B cell (primary cell): Measurements from ENCODE around the gene REEP6. TPM values are rescaled to one million over a fixed set of nuclear protein-coding genes. Genes with fewer than 3 reads are reported as not detected.

Experiments used
- ATAC-seq: fragments of 200-7000 bp; cut with Tn5 transposase; one replicate; pipeline ENCODE4 v1.10.0; 2021; ENCODE audit warnings: low read depth, mild to moderate bottlenecking, moderate number of reproducible peaks, moderate library complexity
- CTCF ChIA-PET: fragments of 350-600 bp; sonication (Branson Sonifier 250); formaldehyde crosslinking; loops from one replicate; lab custom pipeline; 2021; ENCODE audit warnings: antibody characterized with exemption, inconsistent platforms; lab: Charles Lee
- POLR2A ChIA-PET: fragments of 350-600 bp; sonication (Branson Sonifier 250); formaldehyde crosslinking; loops from one replicate; lab custom pipeline; 2021; ENCODE audit warnings: antibody characterized with exemption; lab: Charles Lee
- DNase-seq: peaks from one replicate; pipeline ENCODE4 v3.0.0; 2013
- H2AFZ ChIP-seq: 2 replicates; pipeline ENCODE4 v1.6.1; 2012; ENCODE audit warnings: mild to moderate bottlenecking, low read depth, low read length; ENCODE audit not compliant: insufficient read depth, poor library complexity, severe bottlenecking
- H3K27ac ChIP-seq, 2 donors: 1 replicate in 1 of 2; 2 replicates in 1 of 2; pipeline ENCODE4 v1.5.1; 2012 to 2013; ENCODE audit warnings: low read length in 2 of 2, mild to moderate bottlenecking in 2 of 2, moderate library complexity in 1 of 2
- H3K27me3 ChIP-seq, 4 experiments: fragments of 200-600 bp in 1 of 4; sonication (generic) in 1 of 4; replicated peaks in 1 of 4; 1 replicate in 2 of 4; 2 replicates in 2 of 4; pipeline versions ENCODE4 v1.6.1 to v1.7.0; 2013 to 2016; ENCODE audit warnings: low read length in 3 of 4, mild to moderate bottlenecking in 2 of 4, mixed read lengths in 1 of 4, moderate library complexity in 1 of 4; ENCODE audit not compliant: insufficient read depth in 4 of 4, control insufficient read depth in 3 of 4; ENCODE audit errors: control extremely low read depth in 1 of 4
- H3K36me3 ChIP-seq, 2 experiments: replicated peaks in 1 of 2; 1 replicate in 1 of 2; 2 replicates in 1 of 2; pipeline versions ENCODE4 v1.6.1 to v1.7.1; 2013; ENCODE audit warnings: low read length in 1 of 2; ENCODE audit not compliant: insufficient read depth in 2 of 2, control insufficient read depth in 1 of 2; ENCODE audit errors: control extremely low read depth in 1 of 2, extremely low read depth in 1 of 2
- H3K4me1 ChIP-seq, 2 donors: fragments of 200-600 bp in 1 of 2; sonication (generic) in 1 of 2; 1 replicate in 1 of 2; 2 replicates in 1 of 2; pipeline versions ENCODE4 v1.5.1 to v1.6.1; 2013 to 2017; ENCODE audit warnings: low read length in 2 of 2; ENCODE audit not compliant: control insufficient read depth in 2 of 2, insufficient read depth in 2 of 2
- H3K4me2 ChIP-seq: replicated peaks from 2 replicates; pipeline ENCODE3; 2012; ENCODE audit warnings: mild to moderate bottlenecking, low read depth, low read length; ENCODE audit not compliant: poor library complexity, severe bottlenecking
- H3K4me3 ChIP-seq, 5 experiments: fragments of 200-600 bp in 1 of 5; sonication (generic) in 1 of 5; 1 replicate in 3 of 5; 2 replicates in 2 of 5; pipeline versions ENCODE4 v1.5.1 to v1.7.0; 2011 to 2016; ENCODE audit warnings: low read length in 4 of 5, mild to moderate bottlenecking in 4 of 5, low read depth in 2 of 5, control low read depth in 1 of 5, moderate library complexity in 1 of 5; ENCODE audit not compliant: insufficient read depth in 1 of 5; ENCODE audit errors: control extremely low read depth in 1 of 5, extremely low read depth in 1 of 5
- H3K79me2 ChIP-seq: fragments of 200-600 bp; sonication (generic); one replicate; pipeline ENCODE4 v1.6.0; 2016; ENCODE audit warnings: low read length; ENCODE audit not compliant: control insufficient read depth, insufficient read depth
- H3K9ac ChIP-seq: fragments of 200-600 bp; sonication (generic); 2 replicates; pipeline ENCODE4 v1.6.1; 2017; ENCODE audit warnings: mild to moderate bottlenecking, low read length, moderate library complexity
- H3K9me3 ChIP-seq, 3 donors: one replicate each; pipeline versions ENCODE4 v1.6.1 to v1.7.1; 2013; ENCODE audit warnings: low read length in 2 of 3; ENCODE audit not compliant: control insufficient read depth in 2 of 3, insufficient read depth in 1 of 3; ENCODE audit errors: control extremely low read depth in 1 of 3
- H4K20me1 ChIP-seq: 2 replicates; pipeline ENCODE4 v1.6.0; 2012; ENCODE audit warnings: mild to moderate bottlenecking, low read length; ENCODE audit not compliant: insufficient read depth, control insufficient read depth, poor library complexity, severe bottlenecking
- H3K27ac Mint-ChIP-seq: one replicate; pipeline ENCODE4 v1.8.0; 2021; ENCODE audit warnings: mixed read lengths
- H3K27me3 Mint-ChIP-seq: one replicate; pipeline ENCODE4 v1.8.0; 2021; ENCODE audit warnings: mixed read lengths
- H3K4me1 Mint-ChIP-seq: one replicate; pipeline ENCODE4 v1.8.0; 2021; ENCODE audit warnings: mixed read lengths
- H3K4me3 Mint-ChIP-seq: one replicate; pipeline ENCODE4 v1.8.0; 2021; ENCODE audit warnings: mixed read lengths
- H3K9me3 Mint-ChIP-seq: one replicate; pipeline ENCODE4 v1.8.0; 2022; ENCODE audit warnings: mixed read lengths; ENCODE audit not compliant: insufficient read depth
- CTCF ChIP-seq: fragments of 200-600 bp; IDR thresholded peaks from one replicate; pipeline ENCODE4 v1.8.0; 2022; ENCODE audit warnings: antibody characterized with exemption, mild to moderate bottlenecking
- EZH2 ChIP-seq: IDR thresholded peaks from 2 replicates; pipeline ENCODE4 v1.6.1; 2012; ENCODE audit warnings: borderline replicate concordance, low read depth, mild to moderate bottlenecking, moderate library complexity, low read length; ENCODE audit not compliant: insufficient read depth, poor library complexity, severe bottlenecking
- WGBS: methylation state at CpG from one replicate; pipeline ENCODE4 v1.1.5; 2013; ENCODE audit warnings: missing lambda C conversion rate; ENCODE audit not compliant: insufficient coverage; 5-methylcytosine and 5-hydroxymethylcytosine counted together
- intact Hi-C: fragments of 100-400 bp; cut with micrococcal nuclease; formaldehyde crosslinking; loops from one replicate; pipeline ENCODE4 v1.10.0; 2022
- polyA plus RNA-seq: library from polyadenylated mRNA; depleted of rRNA; stranded (reverse); fragments of >200 nt; gene quantifications from 2 replicates; pipeline ENCODE4 v1.2.3, GENCODE V29; 2012
- total RNA-seq, 2 donors: library from RNA; stranded (reverse); fragments of 120-200 nt in 1 of 2; gene quantifications; 1 replicate in 1 of 2; 2 replicates in 1 of 2; pipeline versions ENCODE4 v1.2.3 to v1.2.4, GENCODE V29; 2013 to 2022

The REEP6 gene
- total and polyA plus RNA-seq, 2 donors (not counting 1 experiment from before 2014, with no cell fraction given), result 0.64 to 1.1 TPM

GRCh38 chr19:1510807-1511206 lies 19.8 kb downstream of the REEP6 start:
- Histone ChIP-seq H3K27ac (no peak overlapping the region), H3K36me3 (no peaks in the 10 kb centered on the region), H4K20me1 (no peaks in the 10 kb centered on the region), H3K27me3 (peaks cover 0 to 75% (median 17%) of the 10 kb centered on the region in 4 experiments), H3K9me3 (peaks cover 0 to 48% (median 7%) of the 10 kb centered on the region in 3 donors), H3K79me2 (no peaks in the 10 kb centered on the region), H3K4me3 (no peak overlapping the region), H3K4me2 (no peak overlapping the region), H3K4me1 (peaks cover 21 to 22% of the 10 kb centered on the region in 2 donors), H2AFZ (no peak overlapping the region), H3K9ac (no peak overlapping the region)
- ATAC-seq (no peak), DNase-seq (no peak)
- intact Hi-C loops, result no loop called here
- Mint-ChIP-seq H3K4me3 (no peak overlapping the region), H3K27ac (no peak overlapping the region), H3K27me3 (peaks cover 37% of the 10 kb centered on the region), H3K9me3 (no peaks in the 10 kb centered on the region), H3K4me1 (peaks cover 11% of the 10 kb centered on the region)
- ChIA-PET POLR2A (no interaction called here), CTCF (no interaction called here)
- TF ChIP-seq CTCF (no peak), EZH2 (no peak)
- WGBS, result 57% methylated on average over 5 of the region's 9 CpGs

GRCh38 chr19:1511318-1512317 lies 20.6 kb downstream of the REEP6 start:
- POLR2A ChIA-PET, result no interaction called here
- H3K27me3 ChIP-seq, result peaks cover 0 to 72% (median 16%) of the 10 kb centered on the region in 4 experiments
- no peak overlapping the region for H2AFZ ChIP-seq
- Mint-ChIP-seq H3K9me3 (no peaks in the 10 kb centered on the region), H3K4me3 (peak overlapping the region; percentile 65), H3K4me1 (peaks cover 11% of the 10 kb centered on the region), H3K27ac (no peak overlapping the region), H3K27me3 (peaks cover 39% of the 10 kb centered on the region)
- no peaks in the 10 kb centered on the region for H3K36me3 ChIP-seq
- TF ChIP-seq EZH2, result no peak
- no peak for TF ChIP-seq CTCF
- 51% methylated on average over 17 of the region's 22 CpGs for WGBS
- H3K4me3 ChIP-seq, result no peak overlapping the region
- H3K4me1 ChIP-seq, result peaks cover 21 to 22% of the 10 kb centered on the region in 2 donors
- no peak overlapping the region for H3K9ac ChIP-seq
- H3K9me3 ChIP-seq, result peaks cover 0 to 49% (median 7%) of the 10 kb centered on the region in 3 donors
- no peak overlapping the region for H3K27ac ChIP-seq
- DNase-seq, result no peak
- intact Hi-C loops, result no loop called here
- no peak overlapping the region for H3K4me2 ChIP-seq
- CTCF ChIA-PET, result no interaction called here
- ATAC-seq, result no peak
- no peaks in the 10 kb centered on the region for H3K79me2 ChIP-seq
- no peaks in the 10 kb centered on the region for H4K20me1 ChIP-seq
